A549 (cell line): Measurements from ENCODE around the gene GPD1L.

ENCODE experiments used
- CEBPB ChIP-seq, 2 experiments: fragments of >200 bp in 1 of 2; sonication (Bioruptor Twin) in 1 of 2; formaldehyde crosslinking in 1 of 2; IDR thresholded peaks; 2 replicates each; pipeline ENCODE4 v1.6.1; 2012 to 2016
- CHD2 ChIP-seq: fragments of 150-350 bp; IDR thresholded peaks from 2 replicates; pipeline ENCODE4 v1.6.1; 2014; ENCODE audit warnings: low read length; ENCODE audit not compliant: partially characterized antibody
- EP300 ChIP-seq, 2 experiments: fragments of >200 bp; sonication (Bioruptor Twin); formaldehyde crosslinking; IDR thresholded peaks; 2 replicates in 1 of 2; 3 replicates in 1 of 2; pipeline ENCODE4 v1.6.1; 2016 to 2017
- JUN ChIP-seq, 2 experiments: fragments of >200 bp; sonication (Bioruptor Twin); formaldehyde crosslinking; IDR thresholded peaks; 2 replicates in 1 of 2; 3 replicates in 1 of 2; pipeline ENCODE4 v1.6.1; 2016 to 2017
- MAFK ChIP-seq: fragments of 450-650 bp; IDR thresholded peaks from 2 replicates; pipeline ENCODE4 v1.6.1; 2014; ENCODE audit not compliant: partially characterized antibody
- POLR2A ChIP-seq: IDR thresholded peaks from 2 replicates; pipeline ENCODE4 v1.6.1; 2012; ENCODE audit warnings: mild to moderate bottlenecking, low read length
- POLR2AphosphoS2 ChIP-seq: conservative IDR thresholded peaks from 2 replicates; pipeline ENCODE4 v1.6.1; 2012; ENCODE audit warnings: low read length, improper control_type of control experiment, inconsistent platforms
- RCOR1 ChIP-seq: fragments of 150-350 bp; IDR thresholded peaks from 2 replicates; pipeline ENCODE4 v1.6.1; 2014; ENCODE audit warnings: antibody characterized with exemption, low read length, low read depth
- SMC3 ChIP-seq: fragments of >200 bp; sonication (Bioruptor Twin); formaldehyde crosslinking; IDR thresholded peaks from 3 replicates; pipeline ENCODE4 v1.6.1; 2018; ENCODE audit warnings: inconsistent platforms
- TF ChIP-seq, protein P1 (sequence below): fragments of >200 bp; sonication (Bioruptor Twin); formaldehyde crosslinking; IDR thresholded peaks from 3 replicates; pipeline ENCODE4 v1.5.1; 2016
- TF ChIP-seq, protein P2 (sequence below): IDR thresholded peaks from 2 replicates; pipeline ENCODE4 v1.6.1; 2012
- TF ChIP-seq, protein P3 (sequence below): fragments of 200-600 bp; sonication (generic); IDR thresholded peaks from 2 replicates; pipeline ENCODE4 v1.6.1; 2016; ENCODE audit warnings: antibody characterized with exemption, mild to moderate bottlenecking, moderate library complexity
- TF ChIP-seq, protein P4 (sequence below): fragments of 450-650 bp; IDR thresholded peaks from 2 replicates; pipeline ENCODE4 v1.6.1; 2014; ENCODE audit warnings: antibody characterized with exemption

DNA sequence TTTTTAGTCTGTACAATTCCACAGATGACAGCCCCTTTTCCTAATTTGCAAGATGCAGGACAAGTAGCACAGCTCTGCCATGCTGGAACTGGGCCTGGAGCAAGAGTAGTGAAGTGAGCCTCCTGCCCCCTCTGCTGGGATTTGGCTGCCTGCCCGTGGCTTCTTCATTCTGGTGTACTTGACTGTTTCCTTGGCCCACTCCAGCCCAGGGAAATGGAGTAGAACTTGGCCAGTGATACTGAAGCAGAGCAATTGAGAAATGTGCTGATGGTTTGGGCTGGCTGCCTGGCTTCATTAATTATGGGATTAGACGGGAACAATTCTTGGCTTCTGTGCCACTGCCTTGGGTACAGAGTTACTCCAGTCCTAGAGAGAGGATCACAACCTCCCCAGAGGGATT is 2.8 kb downstream of the GPD1L start:
- TF ChIP-seq, protein P1, sequence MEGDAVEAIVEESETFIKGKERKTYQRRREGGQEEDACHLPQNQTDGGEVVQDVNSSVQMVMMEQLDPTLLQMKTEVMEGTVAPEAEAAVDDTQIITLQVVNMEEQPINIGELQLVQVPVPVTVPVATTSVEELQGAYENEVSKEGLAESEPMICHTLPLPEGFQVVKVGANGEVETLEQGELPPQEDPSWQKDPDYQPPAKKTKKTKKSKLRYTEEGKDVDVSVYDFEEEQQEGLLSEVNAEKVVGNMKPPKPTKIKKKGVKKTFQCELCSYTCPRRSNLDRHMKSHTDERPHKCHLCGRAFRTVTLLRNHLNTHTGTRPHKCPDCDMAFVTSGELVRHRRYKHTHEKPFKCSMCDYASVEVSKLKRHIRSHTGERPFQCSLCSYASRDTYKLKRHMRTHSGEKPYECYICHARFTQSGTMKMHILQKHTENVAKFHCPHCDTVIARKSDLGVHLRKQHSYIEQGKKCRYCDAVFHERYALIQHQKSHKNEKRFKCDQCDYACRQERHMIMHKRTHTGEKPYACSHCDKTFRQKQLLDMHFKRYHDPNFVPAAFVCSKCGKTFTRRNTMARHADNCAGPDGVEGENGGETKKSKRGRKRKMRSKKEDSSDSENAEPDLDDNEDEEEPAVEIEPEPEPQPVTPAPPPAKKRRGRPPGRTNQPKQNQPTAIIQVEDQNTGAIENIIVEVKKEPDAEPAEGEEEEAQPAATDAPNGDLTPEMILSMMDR = no peak
- TF ChIP-seq CEBPB (IDR thresholded peaks at IDR 0.05) (no peak), POLR2A (no peak), EP300 (IDR thresholded peaks at IDR 0.05) (no peak), POLR2AphosphoS2 (no peak), JUN (IDR thresholded peaks at IDR 0.05) (no peak), SMC3 (no peak), RCOR1 (no peak), MAFK (no peak), CHD2 (no peak)
- TF ChIP-seq, protein P2, sequence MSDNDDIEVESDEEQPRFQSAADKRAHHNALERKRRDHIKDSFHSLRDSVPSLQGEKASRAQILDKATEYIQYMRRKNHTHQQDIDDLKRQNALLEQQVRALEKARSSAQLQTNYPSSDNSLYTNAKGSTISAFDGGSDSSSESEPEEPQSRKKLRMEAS = no peak
- TF ChIP-seq, protein P3, sequence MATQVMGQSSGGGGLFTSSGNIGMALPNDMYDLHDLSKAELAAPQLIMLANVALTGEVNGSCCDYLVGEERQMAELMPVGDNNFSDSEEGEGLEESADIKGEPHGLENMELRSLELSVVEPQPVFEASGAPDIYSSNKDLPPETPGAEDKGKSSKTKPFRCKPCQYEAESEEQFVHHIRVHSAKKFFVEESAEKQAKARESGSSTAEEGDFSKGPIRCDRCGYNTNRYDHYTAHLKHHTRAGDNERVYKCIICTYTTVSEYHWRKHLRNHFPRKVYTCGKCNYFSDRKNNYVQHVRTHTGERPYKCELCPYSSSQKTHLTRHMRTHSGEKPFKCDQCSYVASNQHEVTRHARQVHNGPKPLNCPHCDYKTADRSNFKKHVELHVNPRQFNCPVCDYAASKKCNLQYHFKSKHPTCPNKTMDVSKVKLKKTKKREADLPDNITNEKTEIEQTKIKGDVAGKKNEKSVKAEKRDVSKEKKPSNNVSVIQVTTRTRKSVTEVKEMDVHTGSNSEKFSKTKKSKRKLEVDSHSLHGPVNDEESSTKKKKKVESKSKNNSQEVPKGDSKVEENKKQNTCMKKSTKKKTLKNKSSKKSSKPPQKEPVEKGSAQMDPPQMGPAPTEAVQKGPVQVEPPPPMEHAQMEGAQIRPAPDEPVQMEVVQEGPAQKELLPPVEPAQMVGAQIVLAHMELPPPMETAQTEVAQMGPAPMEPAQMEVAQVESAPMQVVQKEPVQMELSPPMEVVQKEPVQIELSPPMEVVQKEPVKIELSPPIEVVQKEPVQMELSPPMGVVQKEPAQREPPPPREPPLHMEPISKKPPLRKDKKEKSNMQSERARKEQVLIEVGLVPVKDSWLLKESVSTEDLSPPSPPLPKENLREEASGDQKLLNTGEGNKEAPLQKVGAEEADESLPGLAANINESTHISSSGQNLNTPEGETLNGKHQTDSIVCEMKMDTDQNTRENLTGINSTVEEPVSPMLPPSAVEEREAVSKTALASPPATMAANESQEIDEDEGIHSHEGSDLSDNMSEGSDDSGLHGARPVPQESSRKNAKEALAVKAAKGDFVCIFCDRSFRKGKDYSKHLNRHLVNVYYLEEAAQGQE = no peak
- TF ChIP-seq, protein P4, sequence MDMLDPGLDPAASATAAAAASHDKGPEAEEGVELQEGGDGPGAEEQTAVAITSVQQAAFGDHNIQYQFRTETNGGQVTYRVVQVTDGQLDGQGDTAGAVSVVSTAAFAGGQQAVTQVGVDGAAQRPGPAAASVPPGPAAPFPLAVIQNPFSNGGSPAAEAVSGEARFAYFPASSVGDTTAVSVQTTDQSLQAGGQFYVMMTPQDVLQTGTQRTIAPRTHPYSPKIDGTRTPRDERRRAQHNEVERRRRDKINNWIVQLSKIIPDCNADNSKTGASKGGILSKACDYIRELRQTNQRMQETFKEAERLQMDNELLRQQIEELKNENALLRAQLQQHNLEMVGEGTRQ = no peak
